Choroid plexus epithelial cell (primary cell): Measurements from ENCODE around the gene MRPL16.

Experiments used
- DNase-seq: peaks from one replicate; pipeline ENCODE4 v3.0.0-alpha.2; 2010; ENCODE audit warnings: low read depth
- H3K4me3 ChIP-seq: 2 replicates; pipeline ENCODE4 v1.5.1; 2011; ENCODE audit warnings: low read depth, mild to moderate bottlenecking, control low read depth, low read length, moderate library complexity
- CTCF ChIP-seq: conservative IDR thresholded peaks from 2 replicates; pipeline ENCODE4 v1.5.1; 2011; ENCODE audit warnings: low read depth, mild to moderate bottlenecking, control low read depth, inconsistent platforms, low read length, moderate library complexity

Gene MRPL16

DNA sequence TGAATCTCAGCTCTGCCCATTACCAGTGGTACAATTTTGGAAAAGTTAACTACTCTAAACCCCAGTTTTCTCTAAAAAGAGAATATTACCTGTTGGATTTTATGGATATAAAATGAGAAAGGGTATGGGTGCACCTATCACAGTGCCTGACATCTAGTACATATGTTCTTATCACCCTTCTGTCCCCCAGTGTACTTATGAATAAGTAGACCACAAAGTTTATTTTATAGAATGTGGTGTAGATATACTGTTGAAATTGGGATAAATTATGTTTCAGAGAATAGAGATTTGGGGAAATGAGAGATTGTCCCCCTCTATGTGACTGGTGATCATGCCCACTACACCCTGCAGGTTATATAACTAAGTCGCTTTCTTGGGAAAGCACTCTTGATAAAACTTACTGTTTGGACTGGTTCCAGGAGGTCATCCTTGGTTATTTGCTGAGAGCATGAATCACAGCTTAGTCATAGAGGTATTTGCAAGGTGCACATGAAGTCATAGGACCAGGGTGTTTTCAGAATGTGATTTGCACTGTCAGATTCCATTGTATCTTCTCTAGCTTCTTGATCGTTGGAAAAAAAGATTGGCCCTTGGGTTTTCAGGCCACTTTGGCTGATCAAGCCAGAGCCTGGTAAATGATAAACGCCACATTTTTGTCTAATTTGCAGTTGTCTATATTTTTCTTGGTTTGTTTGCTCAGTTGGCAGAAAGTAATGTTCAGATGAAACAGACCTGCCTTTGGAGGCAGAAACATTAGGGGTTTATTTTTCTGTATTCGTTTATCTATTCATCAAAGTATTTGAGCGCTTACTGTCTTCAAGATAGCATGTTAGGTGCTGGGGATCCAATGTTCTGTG, 34.1 kb downstream of the MRPL16 start:
- peak; percentile 79 for DNase-seq
- no peak overlapping the region for H3K4me3 ChIP-seq
- no peak for TF ChIP-seq CTCF

DNA sequence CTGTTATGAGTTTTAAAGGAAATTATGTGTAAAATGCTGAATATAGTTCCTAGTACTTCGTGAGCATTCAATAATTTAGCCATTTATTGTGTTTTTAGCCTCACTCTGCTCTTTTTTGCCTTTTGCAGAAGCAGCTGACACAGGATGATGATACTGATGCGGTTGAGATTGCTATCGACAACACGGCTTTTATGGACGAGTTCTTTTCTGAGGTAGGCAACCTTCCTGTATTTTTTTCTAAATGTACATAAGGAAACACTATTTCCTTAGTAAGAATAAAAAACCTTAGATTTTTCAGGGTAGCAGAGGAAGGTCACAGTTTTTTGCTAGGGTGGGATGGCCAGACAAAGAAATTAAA, 37.5 kb downstream of the MRPL16 start:
- H3K4me3 ChIP-seq: no peak overlapping the region
- no peak for TF ChIP-seq CTCF
- DNase-seq: no peak

DNA sequence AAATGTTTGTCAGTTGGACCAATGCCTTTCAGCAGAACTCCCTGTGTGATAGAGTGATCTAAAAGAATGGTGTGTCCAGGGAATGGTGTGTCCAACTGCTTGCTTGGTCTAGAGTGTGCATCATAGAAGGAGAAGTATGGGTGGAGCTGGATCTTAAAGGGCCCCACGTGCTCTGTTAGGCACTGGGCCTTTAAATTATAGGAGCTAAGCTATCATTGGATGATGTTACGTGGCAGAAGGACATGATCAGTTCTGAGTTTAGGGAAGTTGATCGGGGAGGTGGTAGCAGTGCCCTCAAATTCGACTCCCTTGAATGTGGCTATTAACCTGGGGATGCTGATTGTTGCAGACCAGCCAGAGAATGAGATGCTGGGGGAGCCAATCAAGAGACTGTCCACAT, 39.0 kb downstream of the MRPL16 start:
- H3K4me3 ChIP-seq: no peak overlapping the region
- DNase-seq: no peak

GRCh38 chr11:59770869-59771268, 39.7 kb downstream of the MRPL16 start:
- TF ChIP-seq CTCF: no peak
- DNase-seq: no peak
- no peak overlapping the region for H3K4me3 ChIP-seq

More for the DNA sequence above, 39.0 kb downstream of the MRPL16 start:
- TF ChIP-seq CTCF: no peak

DNA sequence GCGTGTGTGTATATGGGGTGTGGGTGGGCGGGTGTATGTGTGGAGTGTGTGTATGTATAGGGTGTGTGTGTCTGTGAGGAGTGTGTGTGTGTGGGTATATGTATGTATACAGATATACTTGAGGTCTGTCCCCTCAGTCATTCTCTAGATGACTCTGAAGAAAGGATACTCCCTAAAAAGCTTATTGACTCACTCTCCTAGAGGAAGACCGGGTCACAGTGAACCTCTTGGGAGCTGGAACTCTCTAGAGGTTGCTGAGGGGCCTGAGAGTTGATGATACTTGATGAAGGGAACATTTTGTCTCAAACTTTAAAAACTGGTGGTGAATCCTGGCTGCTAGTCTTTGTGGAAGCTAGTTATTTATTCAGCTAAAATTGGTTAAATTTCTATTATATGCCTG, 40.3 kb downstream of the MRPL16 start:
- H3K4me3 ChIP-seq: no peak overlapping the region
- DNase-seq: no peak
- TF ChIP-seq CTCF: no peak

- TF ChIP-seq CTCF: no peak
- DNase-seq: no peak
These were observed 40.8 kb downstream of the MRPL16 start for GRCh38 chr11:59769828-59770227.

DNA sequence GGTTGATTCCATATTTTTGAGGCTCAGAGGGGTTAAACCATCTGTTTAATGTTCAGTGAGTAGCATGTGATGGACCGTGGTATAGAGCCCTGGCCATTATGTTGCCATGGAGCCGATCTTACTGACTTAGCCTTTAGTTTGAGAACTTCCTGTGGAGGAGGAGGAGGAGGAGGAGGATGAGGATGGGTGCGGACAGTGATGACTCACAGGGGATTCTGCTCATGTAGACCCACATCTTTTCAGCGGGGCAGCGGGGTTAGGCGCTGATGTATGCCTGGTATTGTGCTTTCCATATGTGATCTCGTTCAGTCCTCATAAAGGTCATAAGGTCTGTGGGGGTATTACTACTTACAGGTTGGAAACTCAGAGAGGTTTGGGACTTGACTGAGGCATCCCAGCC, 41.5 kb downstream of the MRPL16 start:
- no peak overlapping the region for H3K4me3 ChIP-seq
- no peak for DNase-seq
- TF ChIP-seq CTCF: no peak

More at GRCh38 chr11:59769828-59770227, 40.8 kb downstream of the MRPL16 start:
- no peak overlapping the region for H3K4me3 ChIP-seq
